NOMO-1 (cell line): ENCODE results near the gene C22orf23.
A peak's percentile ranks its signal among the peaks of the same experiment; 100 is the strongest.

Experiments
- DNase-seq, 2 experiments: peaks; one replicate each; lab custom pipeline; 2025; ENCODE audit not compliant: unreplicated experiment in 2 of 2; lab: John Stamatoyannopoulos, UW

The C22orf23 gene

DNA sequence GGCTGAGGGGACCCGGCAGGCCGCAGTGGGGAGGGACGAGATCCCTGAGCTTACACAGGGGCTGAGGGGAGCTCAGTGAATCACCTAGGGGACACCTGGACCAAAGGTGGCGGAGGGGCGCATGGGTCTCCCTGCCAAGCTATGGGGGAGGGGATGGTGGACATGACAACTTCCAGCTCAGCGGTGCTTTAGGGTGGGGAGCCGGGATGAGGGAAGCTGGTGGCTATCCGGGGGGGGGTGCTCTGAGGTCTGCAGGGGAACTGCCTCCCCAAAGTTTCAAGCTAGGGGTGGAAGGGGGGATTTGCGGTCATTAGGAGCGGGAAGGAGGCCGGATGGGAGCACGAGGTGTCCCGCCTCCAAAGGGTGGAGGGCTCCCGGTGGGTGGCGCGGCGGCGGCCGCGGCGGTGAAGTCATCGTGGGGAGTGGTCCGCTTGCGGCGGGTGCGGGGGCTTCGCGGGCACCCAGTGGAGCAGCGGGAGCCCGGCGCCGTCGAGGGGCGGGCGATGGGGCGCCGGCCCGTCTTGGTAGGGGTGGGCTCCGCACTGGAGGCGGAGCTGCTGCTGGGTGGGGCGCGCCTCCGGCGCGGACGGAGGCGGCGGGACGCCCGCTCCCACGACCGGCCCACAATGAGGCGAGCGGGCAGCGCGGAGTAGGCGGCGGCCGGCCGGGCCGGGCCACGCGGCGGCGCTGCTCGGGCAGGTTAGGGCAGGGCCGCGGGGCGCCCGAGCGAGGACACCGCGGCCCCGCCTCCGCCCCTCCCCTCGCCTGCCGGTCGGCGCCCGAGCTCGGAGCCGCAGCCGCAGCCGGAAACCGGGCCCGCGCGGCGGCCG lies 47.7 kb downstream of the C22orf23 start, which contains the start of gene MICALL1:
Gene MICALL1 (plus strand): TSS at position 764 of the 830 bp plus-strand sequence. CDS start 126 bp downstream, outside the sequence.
- DNase-seq, result peak; percentile 73 to 79

- no peak for DNase-seq
Measured at GRCh38 chr22:37904572-37905533, 48.5 kb downstream of the C22orf23 start.

- DNase-seq, result no peak
Measured at GRCh38 chr22:37898441-37899181, 54.8 kb downstream of the C22orf23 start.

DNA sequence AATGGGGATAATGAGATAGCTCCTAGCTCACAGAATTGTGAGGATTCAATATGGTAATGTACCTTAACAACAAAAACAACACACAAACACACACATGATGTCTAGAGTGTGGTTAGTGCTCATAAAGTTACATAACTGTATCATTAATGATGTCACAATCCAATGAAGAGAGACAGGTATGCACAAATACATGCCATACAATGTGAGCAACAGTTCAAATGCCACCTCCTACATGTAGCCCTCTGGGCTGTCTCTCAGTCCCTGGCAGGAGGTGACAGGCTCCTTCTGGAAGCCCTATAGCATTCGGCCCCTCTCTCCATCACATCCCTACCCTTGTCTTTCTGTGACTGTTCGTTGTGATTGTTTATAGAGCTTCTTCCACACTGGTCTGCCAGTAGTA lies 55.6 kb downstream of the C22orf23 start:
- no peak for DNase-seq

GRCh38 chr22:37896939-37897338 lies 56.5 kb downstream of the C22orf23 start:
- no peak for DNase-seq

- peak; percentile 71 to 81 for DNase-seq
Measured at GRCh38 chr22:37896181-37896592, 57.2 kb downstream of the C22orf23 start.

- DNase-seq, result no peak
Measured at GRCh38 chr22:37894939-37895670, 58.3 kb downstream of the C22orf23 start.

DNA sequence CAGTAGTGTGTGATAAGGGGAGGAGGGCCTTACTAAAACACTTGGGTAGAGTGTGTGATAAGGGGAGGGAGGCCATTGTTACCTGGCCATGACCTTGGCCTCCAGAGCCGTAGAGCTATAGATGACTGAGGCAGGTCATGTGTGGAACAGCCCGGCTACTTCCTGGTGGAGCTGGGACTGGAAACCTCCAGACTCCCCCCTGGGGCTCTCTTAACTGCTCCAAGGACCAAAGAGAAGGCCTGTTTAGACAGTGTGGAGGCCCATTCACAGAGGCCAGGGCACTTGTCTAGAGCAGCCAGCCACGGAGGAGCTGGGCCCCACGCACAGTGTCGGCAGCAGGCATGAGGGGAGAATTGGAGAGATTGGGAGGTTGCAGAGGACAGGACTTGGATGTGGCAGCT lies 59.8 kb downstream of the C22orf23 start:
- DNase-seq, result no peak
